22Rv1 (cell line): ENCODE results near the gene USP6NL.

ENCODE experiments used
- H3K27ac ChIP-seq: fragments of 450-650 bp; 2 replicates; pipeline ENCODE4 v1.5.1; 2017
- ZFX ChIP-seq: fragments of 450-650 bp; IDR thresholded peaks from 2 replicates; pipeline ENCODE4 v1.6.1; 2017; ENCODE audit warnings: antibody characterized with exemption, borderline replicate concordance
- TF ChIP-seq, protein P1 (sequence below): fragments of 450-650 bp; IDR thresholded peaks from 2 replicates; pipeline ENCODE4 v1.5.1; 2017; ENCODE audit warnings: mild to moderate bottlenecking

USP6NL gene

DNA sequence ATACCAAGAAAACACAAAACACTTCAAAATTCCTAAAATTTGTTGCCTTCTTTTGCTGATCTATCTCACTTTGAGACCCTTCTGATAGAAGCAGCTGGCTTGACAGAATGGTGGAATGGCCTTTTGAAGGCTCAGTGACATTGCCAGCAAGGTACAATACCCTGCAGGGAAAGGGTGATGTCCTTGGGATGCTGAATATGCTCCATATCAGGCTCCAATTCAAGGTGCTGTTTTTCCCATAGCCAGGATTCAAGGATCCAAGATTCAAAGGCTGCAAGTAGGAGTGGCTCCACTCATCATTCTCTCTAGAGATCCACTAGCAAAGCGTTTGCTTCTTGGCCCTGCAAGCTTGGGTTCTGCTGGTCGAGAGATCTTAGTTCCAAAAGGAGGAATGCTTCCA lies 120.4 kb downstream of the USP6NL start:
- no peak overlapping the region for H3K27ac ChIP-seq
- TF ChIP-seq, protein P1, sequence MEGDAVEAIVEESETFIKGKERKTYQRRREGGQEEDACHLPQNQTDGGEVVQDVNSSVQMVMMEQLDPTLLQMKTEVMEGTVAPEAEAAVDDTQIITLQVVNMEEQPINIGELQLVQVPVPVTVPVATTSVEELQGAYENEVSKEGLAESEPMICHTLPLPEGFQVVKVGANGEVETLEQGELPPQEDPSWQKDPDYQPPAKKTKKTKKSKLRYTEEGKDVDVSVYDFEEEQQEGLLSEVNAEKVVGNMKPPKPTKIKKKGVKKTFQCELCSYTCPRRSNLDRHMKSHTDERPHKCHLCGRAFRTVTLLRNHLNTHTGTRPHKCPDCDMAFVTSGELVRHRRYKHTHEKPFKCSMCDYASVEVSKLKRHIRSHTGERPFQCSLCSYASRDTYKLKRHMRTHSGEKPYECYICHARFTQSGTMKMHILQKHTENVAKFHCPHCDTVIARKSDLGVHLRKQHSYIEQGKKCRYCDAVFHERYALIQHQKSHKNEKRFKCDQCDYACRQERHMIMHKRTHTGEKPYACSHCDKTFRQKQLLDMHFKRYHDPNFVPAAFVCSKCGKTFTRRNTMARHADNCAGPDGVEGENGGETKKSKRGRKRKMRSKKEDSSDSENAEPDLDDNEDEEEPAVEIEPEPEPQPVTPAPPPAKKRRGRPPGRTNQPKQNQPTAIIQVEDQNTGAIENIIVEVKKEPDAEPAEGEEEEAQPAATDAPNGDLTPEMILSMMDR: no peak
- no peak for TF ChIP-seq ZFX

DNA sequence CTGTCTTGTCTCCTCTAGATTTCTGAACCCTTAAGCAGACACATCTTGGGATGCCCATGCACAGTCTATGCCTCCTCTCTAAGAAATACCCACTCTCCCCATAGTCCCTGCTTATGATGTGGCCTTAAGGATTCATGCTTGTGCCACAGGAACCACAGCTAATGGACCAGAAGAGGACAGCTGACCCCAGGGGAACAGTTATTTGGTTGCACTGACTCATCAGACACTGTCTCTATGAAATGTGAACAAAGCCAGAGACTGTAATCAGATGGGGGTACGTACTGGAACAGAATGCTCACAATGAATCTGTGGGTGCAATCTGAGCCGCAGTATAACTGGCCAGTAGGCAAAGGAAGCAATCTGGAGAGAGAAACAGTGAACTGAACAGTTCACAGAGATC lies 121.9 kb downstream of the USP6NL start:
- no peak overlapping the region for H3K27ac ChIP-seq
- TF ChIP-seq ZFX: no peak
- TF ChIP-seq, protein P1: no peak

DNA sequence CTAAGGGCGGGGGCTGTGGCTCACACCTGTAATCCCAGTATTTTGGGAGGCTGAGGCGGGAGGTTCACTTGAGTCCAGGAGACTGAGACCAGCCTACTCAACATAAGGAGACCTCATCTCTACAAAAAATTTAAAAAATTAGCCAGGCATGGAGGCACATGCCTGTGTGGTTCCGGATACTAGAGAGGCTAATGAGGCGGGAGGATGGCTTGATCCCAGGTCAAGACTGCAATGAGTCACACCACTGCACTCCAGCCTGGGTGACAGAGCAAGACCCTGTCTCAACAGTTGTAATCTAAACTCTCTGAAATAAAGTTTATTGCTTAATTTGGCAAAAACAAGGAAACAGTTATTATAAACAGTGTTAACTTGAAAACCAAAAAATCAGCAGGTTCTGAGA lies 123.3 kb downstream of the USP6NL start:
- no peak for TF ChIP-seq ZFX

DNA sequence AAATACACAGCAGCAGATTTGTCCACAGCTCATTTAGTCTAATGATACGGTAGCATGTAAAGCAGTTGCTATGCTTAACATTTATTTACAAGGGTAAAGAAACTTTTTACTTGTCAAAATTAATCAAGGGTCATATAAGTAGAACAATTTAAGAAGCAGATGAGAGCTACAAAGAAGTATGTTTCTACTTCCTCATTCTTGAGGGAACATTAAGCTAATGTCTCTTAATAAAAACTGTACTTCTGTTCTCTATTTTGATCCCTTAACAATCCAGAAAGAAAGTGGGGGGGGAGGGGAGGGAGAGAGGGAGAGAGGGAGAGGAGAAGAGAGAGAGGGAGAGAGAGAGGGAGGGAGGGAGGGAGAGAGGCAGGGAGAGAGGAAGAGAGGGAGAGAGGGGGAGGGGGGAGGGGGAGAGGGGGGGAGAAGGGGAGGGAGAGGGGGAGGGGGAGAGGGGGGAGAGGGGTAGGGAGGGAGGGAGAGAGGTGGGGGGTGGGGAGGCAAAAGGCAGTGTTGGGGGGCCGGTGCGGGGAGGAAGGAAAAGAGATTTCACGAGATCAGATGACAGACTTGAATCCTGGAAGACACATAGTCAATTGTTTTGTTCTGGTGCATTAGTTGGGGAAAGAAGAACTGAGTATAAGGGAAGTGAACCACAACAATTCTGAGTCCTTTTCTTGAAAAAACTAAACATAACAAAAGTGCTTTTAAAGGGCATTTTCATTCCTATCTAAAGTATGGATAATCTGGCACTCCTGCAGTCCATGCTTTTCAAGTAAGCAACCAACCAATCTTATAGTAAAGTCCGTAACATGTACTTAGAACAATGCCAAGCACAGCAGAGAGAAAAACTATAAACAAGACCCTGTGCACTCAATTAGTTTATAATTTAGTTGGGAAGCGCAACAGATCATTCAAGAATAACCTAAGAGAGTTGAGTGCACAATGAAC lies 128.0 kb downstream of the USP6NL start:
- TF ChIP-seq ZFX: no peak
- TF ChIP-seq, protein P1: no peak

More for the DNA sequence above, 123.3 kb downstream of the USP6NL start:
- no peak overlapping the region for H3K27ac ChIP-seq

DNA sequence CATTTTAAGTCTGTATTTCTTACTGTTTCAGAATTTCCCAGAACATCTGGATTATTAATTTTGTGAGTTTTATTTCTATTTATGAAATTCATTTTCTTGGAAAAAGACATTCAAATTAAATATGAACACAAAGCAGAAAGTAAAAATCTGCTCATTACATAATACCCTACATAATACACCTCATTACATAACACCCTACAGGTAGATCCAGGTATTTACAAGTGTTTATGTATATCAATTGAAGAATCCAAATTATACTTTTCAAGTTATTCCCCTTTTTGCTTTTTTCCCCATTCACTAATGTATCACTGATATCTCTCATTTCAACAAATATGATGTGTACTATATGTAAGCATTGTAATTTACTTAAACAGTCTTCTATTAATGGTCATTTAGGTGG lies 129.1 kb downstream of the USP6NL start:
- TF ChIP-seq, protein P1: no peak
- TF ChIP-seq ZFX: no peak
- H3K27ac ChIP-seq: no peak overlapping the region

More for the DNA sequence above, 128.0 kb downstream of the USP6NL start:
- H3K27ac ChIP-seq: no peak overlapping the region

DNA sequence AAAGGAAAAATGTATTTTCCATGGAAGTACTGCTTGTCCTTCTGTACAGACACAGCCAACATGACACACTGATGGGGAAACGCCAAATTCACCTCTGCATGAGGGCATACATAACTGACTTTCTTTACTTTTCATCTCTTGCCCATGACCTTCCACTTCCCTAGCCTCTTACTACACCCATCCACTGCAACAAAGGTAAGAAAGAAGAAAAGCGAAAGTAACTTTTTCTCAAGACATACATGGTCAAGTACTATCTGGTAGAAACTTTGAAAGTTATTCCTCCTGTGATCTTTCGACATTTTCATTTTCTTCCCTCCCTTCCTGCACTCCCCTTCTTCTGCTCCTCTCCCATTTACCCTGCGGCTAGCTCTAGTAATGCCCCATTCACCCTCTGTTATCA lies 130.8 kb downstream of the USP6NL start:
- H3K27ac ChIP-seq: no peak overlapping the region
- no peak for TF ChIP-seq ZFX
- TF ChIP-seq, protein P1: no peak

DNA sequence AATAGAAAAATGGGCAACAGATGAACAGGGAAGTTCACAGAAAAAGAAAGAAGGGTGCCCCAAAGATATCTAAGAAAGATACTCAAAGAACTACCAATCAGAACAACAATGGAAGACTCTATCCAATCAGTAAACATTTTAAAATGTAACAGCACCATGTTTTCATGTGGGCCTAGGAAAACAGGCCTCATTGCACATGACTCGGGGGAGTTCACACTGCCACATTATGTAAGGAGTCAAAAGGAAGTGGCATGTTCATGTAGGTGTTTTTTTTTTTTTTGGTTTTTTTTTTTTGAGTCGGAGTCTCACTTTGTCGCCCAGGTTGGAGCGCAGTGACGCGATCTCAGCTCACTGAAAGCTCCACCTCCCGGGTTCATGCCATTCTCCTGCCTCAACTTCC lies 132.2 kb downstream of the USP6NL start:
- no peak overlapping the region for H3K27ac ChIP-seq
- no peak for TF ChIP-seq ZFX
- TF ChIP-seq, protein P1: no peak

DNA sequence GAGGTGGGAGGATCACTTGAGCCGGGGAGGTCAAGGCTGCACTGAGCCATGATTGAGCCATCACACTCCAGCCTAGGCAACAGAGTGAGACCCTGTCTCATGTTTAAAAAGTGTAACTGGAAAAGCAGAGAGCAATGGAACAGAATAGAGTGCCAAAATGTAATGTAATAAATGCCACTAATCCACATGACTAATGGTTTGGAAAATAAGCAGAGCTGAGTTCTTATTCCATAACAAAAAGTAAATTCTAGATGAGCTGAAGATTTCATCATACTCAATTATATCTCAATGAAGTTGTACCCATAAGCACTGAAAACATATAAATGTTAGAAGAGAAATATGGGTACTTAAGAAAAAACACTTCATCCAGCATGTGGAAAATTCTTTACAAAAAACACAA lies 132.6 kb downstream of the USP6NL start:
- TF ChIP-seq, protein P1: no peak
- no peak for TF ChIP-seq ZFX
- H3K27ac ChIP-seq: no peak overlapping the region
